ENCODE results near the gene CST9. TPM values are rescaled to one million over a fixed set of nuclear protein-coding genes. Genes with fewer than 3 reads are reported as not detected.
"Not testable (repeated sequence)": the region's sequence is repeated elsewhere in the genome, so short reads cannot be mapped to it uniquely, and the experiment has no call there.

CST9 gene
- total RNA-seq, 4 donors from 2014 or later, result not detected

DNA sequence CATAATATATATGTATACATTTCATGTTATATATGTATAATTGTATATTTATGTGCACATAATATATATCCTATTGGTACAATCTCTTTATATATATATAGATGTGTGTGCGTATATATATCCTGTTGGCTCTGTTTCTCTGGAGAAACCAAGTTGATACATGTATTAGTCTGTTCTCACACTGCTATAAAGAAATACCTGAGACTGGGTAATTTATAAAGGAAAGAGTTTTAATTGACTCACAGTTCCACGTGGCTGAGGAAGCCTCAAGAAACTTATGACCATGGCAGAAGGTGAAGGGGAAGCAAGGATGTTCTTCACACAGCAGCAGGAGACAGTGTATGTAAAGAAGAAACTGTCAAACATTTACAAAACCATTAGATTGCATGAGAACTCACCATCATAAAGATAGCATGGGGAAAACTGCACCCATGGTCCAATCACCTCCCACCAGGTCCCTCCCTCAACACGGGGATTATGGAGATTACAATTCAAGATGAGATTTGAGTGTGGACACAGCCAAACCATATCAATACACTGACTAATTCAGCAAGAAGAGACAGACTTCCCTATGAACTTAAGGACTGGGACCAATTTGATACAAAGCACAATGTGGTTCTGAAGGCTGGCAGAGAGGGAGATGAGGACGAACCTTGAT, 18.1 kb upstream of the CST9 start:
- no peaks in the 10 kb centered on the region for H3K9me3 ChIP-seq
- H3K27me3 ChIP-seq, result no peaks in the 10 kb centered on the region
- no peak for DNase-seq
- TF ChIP-seq, protein P1, sequence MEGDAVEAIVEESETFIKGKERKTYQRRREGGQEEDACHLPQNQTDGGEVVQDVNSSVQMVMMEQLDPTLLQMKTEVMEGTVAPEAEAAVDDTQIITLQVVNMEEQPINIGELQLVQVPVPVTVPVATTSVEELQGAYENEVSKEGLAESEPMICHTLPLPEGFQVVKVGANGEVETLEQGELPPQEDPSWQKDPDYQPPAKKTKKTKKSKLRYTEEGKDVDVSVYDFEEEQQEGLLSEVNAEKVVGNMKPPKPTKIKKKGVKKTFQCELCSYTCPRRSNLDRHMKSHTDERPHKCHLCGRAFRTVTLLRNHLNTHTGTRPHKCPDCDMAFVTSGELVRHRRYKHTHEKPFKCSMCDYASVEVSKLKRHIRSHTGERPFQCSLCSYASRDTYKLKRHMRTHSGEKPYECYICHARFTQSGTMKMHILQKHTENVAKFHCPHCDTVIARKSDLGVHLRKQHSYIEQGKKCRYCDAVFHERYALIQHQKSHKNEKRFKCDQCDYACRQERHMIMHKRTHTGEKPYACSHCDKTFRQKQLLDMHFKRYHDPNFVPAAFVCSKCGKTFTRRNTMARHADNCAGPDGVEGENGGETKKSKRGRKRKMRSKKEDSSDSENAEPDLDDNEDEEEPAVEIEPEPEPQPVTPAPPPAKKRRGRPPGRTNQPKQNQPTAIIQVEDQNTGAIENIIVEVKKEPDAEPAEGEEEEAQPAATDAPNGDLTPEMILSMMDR (IDR thresholded peaks at IDR 0.05), result no peak
- TF ChIP-seq POLR2A (IDR thresholded peaks at IDR 0.05), result no peak
- H3K36me3 ChIP-seq, result no peaks in the 10 kb centered on the region
- peaks cover 0 to 27% (median 0%) of the 10 kb centered on the region in 4 donors for H3K4me1 ChIP-seq
- no peak overlapping the region for H3K4me3 ChIP-seq
- H3K27ac ChIP-seq, result peak overlapping the region in 2 of 4 donors; percentile 50 to 88

DNA sequence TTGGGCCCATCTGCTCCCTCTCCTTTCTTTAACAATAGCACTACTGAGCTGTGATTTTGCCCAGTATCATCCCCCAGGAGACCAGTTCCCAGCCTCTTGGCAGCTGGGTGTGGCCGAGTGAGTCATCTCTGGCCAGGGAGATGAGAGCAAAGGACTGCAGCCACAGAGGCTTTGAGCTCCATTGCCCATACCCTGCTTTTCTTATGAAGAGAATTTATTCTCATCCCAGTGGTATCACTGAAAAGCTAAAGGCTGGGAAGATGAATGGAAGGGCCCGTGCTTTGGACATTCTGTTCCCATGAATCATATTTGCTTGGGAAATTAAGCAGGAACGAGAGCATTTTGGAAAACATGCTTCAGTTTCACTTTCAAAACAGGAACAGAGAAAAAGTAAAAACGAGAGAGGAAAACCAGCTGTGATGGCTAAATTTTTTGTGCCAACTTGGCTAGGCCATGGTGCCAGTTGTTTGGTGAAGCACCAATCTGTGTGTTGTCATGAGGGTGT, 17.2 kb upstream of the CST9 start:
- Histone ChIP-seq H3K4me3 (peak overlapping the region in 2 of 4 donors; percentile 6 to 35), H3K4me1 (peaks cover 0 to 24% (median 0%) of the 10 kb centered on the region in 4 donors), H3K27me3 (no peaks in the 10 kb centered on the region), H3K9me3 (no peaks in the 10 kb centered on the region), H3K27ac (peak overlapping the region; percentile 50 to 88 (median 64)), H3K36me3 (no peaks in the 10 kb centered on the region)
- DNase-seq, result peak in 1 of 3 donors; percentile 86
- no peak for TF ChIP-seq POLR2A (IDR thresholded peaks at IDR 0.05)
- TF ChIP-seq, protein P1 (IDR thresholded peaks at IDR 0.05), result no peak

DNA sequence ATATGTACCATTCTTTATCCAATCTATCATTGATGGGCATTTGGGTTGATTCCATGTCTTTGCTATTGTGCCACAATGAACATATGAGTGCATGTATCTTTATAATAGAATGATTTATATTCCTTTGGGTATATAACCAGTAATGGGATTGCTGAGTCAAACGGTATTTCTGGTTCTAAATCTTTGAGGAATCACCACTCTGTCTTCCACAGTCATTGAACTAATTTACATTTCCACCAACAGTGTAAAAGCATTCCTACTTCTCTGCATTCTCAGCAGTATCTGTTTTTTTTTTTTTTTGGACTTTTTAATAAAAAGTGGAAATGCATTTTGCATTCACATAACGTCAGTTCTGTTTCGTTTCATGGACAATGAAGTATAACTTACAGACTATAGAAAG, 16.7 kb upstream of the CST9 start:
- Histone ChIP-seq H3K4me1 (peaks cover 0 to 24% (median 0%) of the 10 kb centered on the region in 4 donors), H3K27ac (peak overlapping the region; percentile 50 to 88 (median 64))
- H3K27me3 ChIP-seq, H3K36me3 ChIP-seq, H3K4me3 ChIP-seq, DNase-seq, H3K9me3 ChIP-seq: not testable (repeated sequence)

DNA sequence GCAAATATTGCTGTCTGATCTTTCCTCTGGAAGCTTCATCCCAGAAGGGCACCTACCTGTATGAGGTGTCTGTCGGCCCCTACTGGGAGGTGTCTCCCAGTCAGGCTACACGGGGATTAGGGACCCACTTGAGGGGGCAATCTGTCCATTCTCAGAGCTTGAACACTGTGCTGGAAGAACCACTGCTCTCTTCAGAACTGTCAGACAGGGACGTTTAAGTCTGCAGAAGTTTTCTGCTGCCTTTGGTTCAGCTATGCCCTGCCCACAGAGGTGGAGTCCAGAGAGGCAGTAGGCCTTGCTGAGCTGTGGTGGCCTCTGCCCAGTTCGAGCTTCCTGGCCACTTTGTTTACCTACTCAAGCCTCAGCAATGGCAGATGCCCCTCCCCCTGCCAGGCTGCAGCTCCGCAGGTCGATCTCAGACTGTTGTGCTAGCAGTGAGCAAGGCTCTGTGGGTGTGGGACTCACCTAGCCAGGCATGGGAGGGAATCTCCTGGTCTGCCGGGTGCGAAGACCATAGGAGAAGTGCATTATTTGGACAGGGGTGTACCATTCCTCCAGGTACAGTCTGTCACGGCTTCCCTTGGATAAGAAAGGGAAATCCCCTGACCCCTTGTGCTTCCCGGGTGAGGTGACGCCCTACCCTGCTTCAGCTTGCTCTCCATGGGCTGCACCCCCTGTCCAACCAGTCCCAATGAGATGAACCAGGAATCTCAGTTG, 15.1 kb upstream of the CST9 start:
- H3K27me3 ChIP-seq, H3K9me3 ChIP-seq, H3K36me3 ChIP-seq, H3K4me3 ChIP-seq, DNase-seq, H3K27ac ChIP-seq: not testable (repeated sequence)
- peaks cover 0 to 16% (median 0%) of the 10 kb centered on the region in 4 donors for H3K4me1 ChIP-seq

DNA sequence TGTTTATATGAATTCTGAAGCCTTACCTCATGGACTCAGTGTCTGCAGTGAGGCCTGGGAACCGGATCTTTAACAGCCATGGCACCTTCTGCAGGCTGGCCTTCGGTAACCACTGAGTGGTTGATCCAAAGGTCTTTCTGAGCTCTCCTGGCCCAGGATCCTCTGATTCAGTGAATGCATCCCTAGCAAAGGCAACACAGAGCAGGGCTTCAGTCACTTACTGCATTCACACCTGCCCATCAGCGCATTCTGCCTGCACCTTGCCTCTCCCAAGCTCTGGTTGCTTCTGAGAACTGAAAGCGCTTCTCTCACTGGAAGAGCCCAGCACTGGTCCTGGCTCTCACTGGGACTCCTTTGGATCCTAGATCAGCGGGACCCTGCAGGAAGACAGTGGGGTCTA, 8.4 kb upstream of the CST9 start:
- Histone ChIP-seq H3K27me3 (no peaks in the 10 kb centered on the region), H3K36me3 (no peaks in the 10 kb centered on the region), H3K9me3 (no peaks in the 10 kb centered on the region), H3K4me1 (peaks cover 0 to 5% (median 0%) of the 10 kb centered on the region in 4 donors), H3K4me3 (no peak overlapping the region), H3K27ac (peak overlapping the region in 2 of 4 donors; percentile 13 to 33)
- no peak for DNase-seq
- no peak for TF ChIP-seq POLR2A (IDR thresholded peaks at IDR 0.05)
- TF ChIP-seq, protein P1 (IDR thresholded peaks at IDR 0.05), result no peak

DNA sequence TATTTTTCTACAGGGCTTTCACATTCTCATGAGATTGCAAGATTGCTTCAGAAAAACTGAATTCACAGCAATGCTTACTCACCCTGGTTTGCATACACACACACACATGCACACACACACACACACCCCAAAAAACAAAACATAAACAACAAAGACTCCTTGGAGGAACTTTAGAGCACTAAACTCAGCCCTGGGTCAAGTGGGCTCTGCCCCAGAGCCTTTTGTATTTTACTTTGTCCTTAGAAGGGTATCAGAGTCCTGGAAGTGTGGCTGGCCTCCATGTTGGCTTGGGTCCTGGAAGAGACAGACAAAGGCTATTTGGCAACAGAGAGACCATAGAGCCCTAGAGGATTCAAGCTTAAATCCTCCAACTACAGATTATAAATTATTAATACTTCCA, 8.0 kb upstream of the CST9 start:
- no peaks in the 10 kb centered on the region for H3K36me3 ChIP-seq
- H3K27me3 ChIP-seq, result no peaks in the 10 kb centered on the region
- no peak overlapping the region for H3K4me3 ChIP-seq
- peak overlapping the region in 3 of 4 donors; percentile 13 to 33 (median 32) for H3K27ac ChIP-seq
- H3K9me3 ChIP-seq, result no peaks in the 10 kb centered on the region
- H3K4me1 ChIP-seq, result peaks cover 0 to 5% (median 0%) of the 10 kb centered on the region in 4 donors
- TF ChIP-seq POLR2A (IDR thresholded peaks at IDR 0.05), result no peak
- TF ChIP-seq, protein P1 (IDR thresholded peaks at IDR 0.05), result no peak
- DNase-seq, result no peak
